Panc1 (cell line): ENCODE measurements around the gene ZNF17. TPM values are rescaled to one million over a fixed set of nuclear protein-coding genes. Genes with fewer than 3 reads are reported as not detected.

ENCODE experiments used
- ATAC-seq: fragments of 200-7000 bp; cut with Tn5 transposase; 2 replicates; pipeline ENCODE4 v1.9.1; 2020; ENCODE audit warnings: mild to moderate bottlenecking, moderate library complexity
- Bru-seq: library from RNA; stranded (reverse); fragments of 400-500 nt; gene quantifications from one replicate; lab custom pipeline; 2021; lab: Mats Ljungman, UMichigan
- BruChase-seq, 2 experiments: library from RNA; stranded (reverse); fragments of 400-500 nt; gene quantifications; one replicate each; lab custom pipeline; 2021; lab: Mats Ljungman, UMichigan
- BruUV-seq: library from RNA; stranded (reverse); fragments of 400-500 nt; replicated peaks from 2 replicates; lab custom pipeline; 2021; lab: Mats Ljungman, UMichigan
- CTCF ChIA-PET: fragments of 300-600 bp; sonication (Branson Sonifier 250); formaldehyde crosslinking; loops from one replicate; lab custom pipeline; 2022; ENCODE audit warnings: antibody characterized with exemption; lab: Charles Lee
- POLR2A ChIA-PET: fragments of 300-600 bp; sonication (Branson Sonifier 250); formaldehyde crosslinking; loops from one replicate; lab custom pipeline; 2022; ENCODE audit warnings: antibody characterized with exemption; lab: Charles Lee
- DNase-seq: peaks from one replicate; pipeline ENCODE4 v3.0.0-alpha.2; 2010; ENCODE audit warnings: low read depth, low spot score
- H3K27ac ChIP-seq: 2 replicates; pipeline ENCODE4 v1.5.1; 2011; ENCODE audit warnings: mild to moderate bottlenecking, low read length, inconsistent platforms
- H3K27me3 ChIP-seq: fragments of 200-500 bp; sonication (Bioruptor generic); 2 replicates; pipeline ENCODE4 v1.6.0; 2014; ENCODE audit warnings: low read length, inconsistent platforms; ENCODE audit not compliant: control insufficient read depth, insufficient read depth
- H3K36me3 ChIP-seq: fragments of 200-500 bp; sonication (Bioruptor generic); 2 replicates; pipeline ENCODE4 v1.5.1; 2014; ENCODE audit warnings: inconsistent platforms, mild to moderate bottlenecking, low read length, moderate library complexity; ENCODE audit not compliant: control insufficient read depth, insufficient read depth
- H3K4me1 ChIP-seq: 2 replicates; pipeline ENCODE4 v1.5.1; 2011; ENCODE audit warnings: inconsistent platforms, mild to moderate bottlenecking, low read length, moderate library complexity; ENCODE audit not compliant: control insufficient read depth, insufficient read depth
- H3K4me3 ChIP-seq, 2 experiments: 2 replicates each; pipeline ENCODE4 v1.5.1; 2011 to 2012; ENCODE audit warnings: low read depth in 2 of 2, low read length in 2 of 2, mild to moderate bottlenecking in 2 of 2, inconsistent platforms in 1 of 2, moderate library complexity in 1 of 2
- H3K9me3 ChIP-seq: fragments of 200-500 bp; sonication (Bioruptor generic); 2 replicates; pipeline ENCODE4 v1.5.1; 2014; ENCODE audit warnings: low read depth, mild to moderate bottlenecking, inconsistent platforms, low read length, moderate library complexity; ENCODE audit not compliant: control insufficient read depth, insufficient read depth
- POLR2AphosphoS5 ChIP-seq: IDR thresholded peaks from 2 replicates; pipeline ENCODE4 v1.6.1; 2012; ENCODE audit warnings: mild to moderate bottlenecking, low read depth, low read length, moderate library complexity
- SIN3A ChIP-seq: IDR thresholded peaks from 2 replicates; pipeline ENCODE4 v1.6.1; 2012; ENCODE audit warnings: low read depth, mild to moderate bottlenecking, low read length, moderate library complexity, borderline replicate concordance; ENCODE audit not compliant: insufficient read depth
- TCF7L2 ChIP-seq: IDR thresholded peaks from 2 replicates; pipeline ENCODE4 v1.6.1; 2011; ENCODE audit warnings: mild to moderate bottlenecking, low read depth, low read length, inconsistent platforms
- in situ Hi-C: cut with HindIII; loops from 2 replicates; pipeline ENCODE4 v1.10.0; 2016; ENCODE audit warnings: low sequenced_read_pairs, low pct_unique_long_range_greater_than_20kb
- intact Hi-C: fragments of 100-400 bp; cut with micrococcal nuclease; formaldehyde crosslinking; loops from one replicate; pipeline ENCODE4 v1.10.0; 2022; ENCODE audit not compliant: unreplicated experiment
- long read RNA-seq: library from polyadenylated mRNA; unstranded; transcript quantifications from one replicate; pipeline ENCODE4 v2.0.0, GENCODE V29; 2021; ENCODE audit not compliant: unreplicated experiment
- polyA plus RNA-seq: library from polyadenylated mRNA; unstranded; fragments of >200 nt; gene quantifications from one replicate; pipeline ENCODE4 v1.2.1, GENCODE V29; 2012; ENCODE audit warnings: missing spikeins; ENCODE audit not compliant: insufficient read length
- total RNA-seq: library from RNA; stranded (reverse); gene quantifications from one replicate; pipeline ENCODE4 v1.2.1, GENCODE V29; 2021; ENCODE audit not compliant: unreplicated experiment
- TF ChIP-seq, protein P1 (sequence below): fragments of 450-650 bp; IDR thresholded peaks from 2 replicates; pipeline ENCODE4 v1.5.1; 2017; ENCODE audit warnings: mild to moderate bottlenecking
- TF ChIP-seq, protein P2 (sequence below), 2 experiments: IDR thresholded peaks; 2 replicates each; pipeline ENCODE4 v1.6.1; 2011 to 2012; ENCODE audit warnings: low read depth in 2 of 2, control low read depth in 1 of 2, low read length in 1 of 2, mild to moderate bottlenecking in 1 of 2, moderate library complexity in 1 of 2; ENCODE audit not compliant: insufficient read depth in 1 of 2

ZNF17 gene
- total RNA-seq (9.2 TPM), Bru-seq, nascent RNA (percentile 72 among the genes with signal in this experiment), BruChase-seq, experiment 1, labeled RNA remaining after a 2-hour chase (percentile 95 among the genes with signal in this experiment), BruChase-seq, experiment 2, labeled RNA remaining after a 6-hour chase (percentile 86 among the genes with signal in this experiment)
- polyA plus RNA-seq = 4.5 TPM
- long read RNA-seq, partial matches to known transcripts = 0 of 5 reads
- long read RNA-seq, other reads (novel, unspliced or antisense) = 0 of 5 reads

DNA sequence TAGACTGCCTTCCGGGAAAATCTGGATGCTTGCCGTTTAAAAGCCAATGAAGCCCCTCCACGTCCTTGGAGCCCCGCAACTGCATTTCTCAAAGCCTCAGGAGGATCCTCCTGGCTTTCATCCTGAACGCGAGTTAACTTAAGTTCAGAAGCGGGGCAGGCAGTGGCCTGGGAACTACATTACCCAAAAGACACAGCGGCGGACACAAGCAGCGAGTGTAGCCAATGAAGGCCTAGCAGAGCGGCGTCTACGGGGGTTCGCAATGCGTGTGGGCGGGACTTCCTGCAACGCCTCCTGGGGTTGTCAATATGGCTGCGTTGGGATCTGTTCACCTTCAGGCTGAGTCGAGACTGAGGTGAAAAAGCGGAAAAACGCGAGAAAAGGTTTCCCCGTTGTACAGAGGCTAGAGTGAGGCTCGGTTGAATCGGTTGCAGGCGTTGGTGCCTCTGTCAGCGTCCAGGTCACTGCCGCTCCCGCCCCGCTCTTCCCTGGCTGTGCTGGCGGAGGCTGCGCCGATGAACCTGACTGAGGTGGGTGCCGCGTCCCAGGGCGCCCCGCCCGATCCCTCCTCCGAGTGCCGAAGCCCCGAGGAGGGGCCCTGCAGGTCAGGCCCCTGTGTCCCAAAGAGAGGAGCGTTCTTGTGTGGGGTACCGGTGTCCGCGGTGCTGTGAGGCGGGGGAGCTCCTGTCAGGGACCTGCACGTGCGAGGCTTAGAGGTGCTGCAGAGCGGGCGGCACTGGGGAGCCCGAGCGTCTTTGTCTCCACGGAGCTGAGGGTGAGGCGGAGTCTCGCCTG lies at the start of gene ZNF17:
Gene ZNF17 (plus strand): TSS at position 285 of the 795 bp plus-strand sequence. CDS start 2,455 bp downstream, outside the sequence.
- H3K27me3 ChIP-seq = no peaks in the 10 kb centered on the region
- H3K4me1 ChIP-seq = peaks cover 6% of the 10 kb centered on the region
- peak within 1 kb of the TSS; percentile 74 to 80 for H3K4me3 ChIP-seq
- TF ChIP-seq, protein P1, sequence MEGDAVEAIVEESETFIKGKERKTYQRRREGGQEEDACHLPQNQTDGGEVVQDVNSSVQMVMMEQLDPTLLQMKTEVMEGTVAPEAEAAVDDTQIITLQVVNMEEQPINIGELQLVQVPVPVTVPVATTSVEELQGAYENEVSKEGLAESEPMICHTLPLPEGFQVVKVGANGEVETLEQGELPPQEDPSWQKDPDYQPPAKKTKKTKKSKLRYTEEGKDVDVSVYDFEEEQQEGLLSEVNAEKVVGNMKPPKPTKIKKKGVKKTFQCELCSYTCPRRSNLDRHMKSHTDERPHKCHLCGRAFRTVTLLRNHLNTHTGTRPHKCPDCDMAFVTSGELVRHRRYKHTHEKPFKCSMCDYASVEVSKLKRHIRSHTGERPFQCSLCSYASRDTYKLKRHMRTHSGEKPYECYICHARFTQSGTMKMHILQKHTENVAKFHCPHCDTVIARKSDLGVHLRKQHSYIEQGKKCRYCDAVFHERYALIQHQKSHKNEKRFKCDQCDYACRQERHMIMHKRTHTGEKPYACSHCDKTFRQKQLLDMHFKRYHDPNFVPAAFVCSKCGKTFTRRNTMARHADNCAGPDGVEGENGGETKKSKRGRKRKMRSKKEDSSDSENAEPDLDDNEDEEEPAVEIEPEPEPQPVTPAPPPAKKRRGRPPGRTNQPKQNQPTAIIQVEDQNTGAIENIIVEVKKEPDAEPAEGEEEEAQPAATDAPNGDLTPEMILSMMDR = no peak
- TF ChIP-seq, protein P2, sequence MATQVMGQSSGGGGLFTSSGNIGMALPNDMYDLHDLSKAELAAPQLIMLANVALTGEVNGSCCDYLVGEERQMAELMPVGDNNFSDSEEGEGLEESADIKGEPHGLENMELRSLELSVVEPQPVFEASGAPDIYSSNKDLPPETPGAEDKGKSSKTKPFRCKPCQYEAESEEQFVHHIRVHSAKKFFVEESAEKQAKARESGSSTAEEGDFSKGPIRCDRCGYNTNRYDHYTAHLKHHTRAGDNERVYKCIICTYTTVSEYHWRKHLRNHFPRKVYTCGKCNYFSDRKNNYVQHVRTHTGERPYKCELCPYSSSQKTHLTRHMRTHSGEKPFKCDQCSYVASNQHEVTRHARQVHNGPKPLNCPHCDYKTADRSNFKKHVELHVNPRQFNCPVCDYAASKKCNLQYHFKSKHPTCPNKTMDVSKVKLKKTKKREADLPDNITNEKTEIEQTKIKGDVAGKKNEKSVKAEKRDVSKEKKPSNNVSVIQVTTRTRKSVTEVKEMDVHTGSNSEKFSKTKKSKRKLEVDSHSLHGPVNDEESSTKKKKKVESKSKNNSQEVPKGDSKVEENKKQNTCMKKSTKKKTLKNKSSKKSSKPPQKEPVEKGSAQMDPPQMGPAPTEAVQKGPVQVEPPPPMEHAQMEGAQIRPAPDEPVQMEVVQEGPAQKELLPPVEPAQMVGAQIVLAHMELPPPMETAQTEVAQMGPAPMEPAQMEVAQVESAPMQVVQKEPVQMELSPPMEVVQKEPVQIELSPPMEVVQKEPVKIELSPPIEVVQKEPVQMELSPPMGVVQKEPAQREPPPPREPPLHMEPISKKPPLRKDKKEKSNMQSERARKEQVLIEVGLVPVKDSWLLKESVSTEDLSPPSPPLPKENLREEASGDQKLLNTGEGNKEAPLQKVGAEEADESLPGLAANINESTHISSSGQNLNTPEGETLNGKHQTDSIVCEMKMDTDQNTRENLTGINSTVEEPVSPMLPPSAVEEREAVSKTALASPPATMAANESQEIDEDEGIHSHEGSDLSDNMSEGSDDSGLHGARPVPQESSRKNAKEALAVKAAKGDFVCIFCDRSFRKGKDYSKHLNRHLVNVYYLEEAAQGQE (IDR thresholded peaks at IDR 0.05; ENCODE audit: insufficient read depth in 1 of 2, low read depth in 2 of 2, low read length in 1 of 2) = 0 out of 4 replicates have a peak, but pooled peaks of 1 of the 2 experiments have one; percentile 31
- peak; percentile 52; the same call in 1 of the 2 replicates for TF ChIP-seq POLR2AphosphoS5
- TF ChIP-seq SIN3A = peak; percentile 83; the same call in 1 of the 2 replicates
- ChIA-PET CTCF (no interaction called here), POLR2A (no interaction called here)
- TSS peak; percentile 61 for BruUV-seq
- peak within 1 kb of the TSS; percentile 81 for H3K27ac ChIP-seq
- in situ Hi-C loops = no loop called here
- H3K9me3 ChIP-seq = no peaks in the 10 kb centered on the region
- H3K36me3 ChIP-seq = no peaks in the 10 kb centered on the region
- DNase-seq (peak; percentile 86), ATAC-seq (peak; percentile 100)
- intact Hi-C loops = no loop called here

DNA sequence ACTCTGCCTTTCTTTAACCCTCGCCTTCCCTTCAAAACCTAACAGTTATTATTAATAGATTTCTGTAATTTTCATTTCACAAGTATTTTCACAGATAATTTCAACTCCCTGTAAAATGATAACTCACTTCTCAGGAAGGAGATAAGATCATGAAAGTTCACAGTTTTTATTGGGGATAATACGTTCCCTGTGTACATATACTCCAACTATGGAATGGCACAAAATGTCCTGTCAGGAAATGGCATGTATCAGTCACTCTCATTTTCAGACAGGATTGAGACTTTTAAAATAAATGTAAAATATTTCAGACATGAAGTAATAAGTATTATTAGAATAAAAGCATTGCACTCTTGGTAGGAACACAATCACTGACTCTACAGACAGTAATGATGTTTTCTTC lies 48.5 kb upstream of the ZNF17 start:
- peak overlapping the region; percentile 97 for H3K27ac ChIP-seq
- BruUV-seq = no TSS peak

More for the DNA sequence above, 48.5 kb upstream of the ZNF17 start:
- intact Hi-C loops = no loop called here
- Histone ChIP-seq H3K36me3 (no peaks in the 10 kb centered on the region), H3K27me3 (no peaks in the 10 kb centered on the region), H3K4me3 (peak overlapping the region; percentile 80 to 81), H3K9me3 (peaks cover 5% of the 10 kb centered on the region; the same call in 1 of the 2 replicates), H3K4me1 (peaks cover 5% of the 10 kb centered on the region)
- DNase-seq = no peak
- in situ Hi-C loops = no loop called here
- TF ChIP-seq, protein P2 (IDR thresholded peaks at IDR 0.05; ENCODE audit: insufficient read depth in 1 of 2, low read depth in 2 of 2, low read length in 1 of 2) = no peak
- TF ChIP-seq POLR2AphosphoS5 (no peak), TCF7L2 (no peak), SIN3A (no peak)
- TF ChIP-seq, protein P1 = no peak
- ChIA-PET POLR2A (no interaction called here), CTCF (no interaction called here)
- ATAC-seq = no peak
